HEK293 (cell line): Measurements from ENCODE around the gene MAML1.
"Not testable (repeated sequence)": the region's sequence is repeated elsewhere in the genome, so short reads cannot be mapped to it uniquely, and the experiment has no call there.

Source experiments
- CTCF ChIA-PET: fragments of 350-600 bp; formaldehyde crosslinking; extraction: SDS; loops from one replicate; lab custom pipeline; 2021; ENCODE audit warnings: antibody characterized with exemption; lab: Yijun Ruan, JAX
- POLR2A ChIA-PET: fragments of 300-600 bp; formaldehyde crosslinking; extraction: SDS; loops from one replicate; lab custom pipeline; 2020; ENCODE audit warnings: antibody characterized with exemption, inconsistent platforms; lab: Yijun Ruan, JAX
- H3K27ac ChIP-seq: fragments of 200-500 bp; sonication (Bioruptor generic); 2 replicates; pipeline ENCODE4 v1.5.1; 2014; ENCODE audit warnings: low read depth, low read length, control low read depth, inconsistent platforms; ENCODE audit errors: extremely low read depth
- H3K36me3 ChIP-seq, 2 experiments: fragments of 200-500 bp in 1 of 2; sonication (Bioruptor generic) in 1 of 2; 1 replicate in 1 of 2; 2 replicates in 1 of 2; pipeline ENCODE4 v1.5.1; 2014 to 2017; ENCODE audit warnings: inconsistent platforms in 2 of 2, low read length in 2 of 2; ENCODE audit not compliant: control insufficient read depth in 2 of 2, insufficient read depth in 1 of 2
- H3K4me1 ChIP-seq: fragments of 200-500 bp; sonication (Bioruptor generic); 2 replicates; pipeline ENCODE4 v1.5.1; 2014; ENCODE audit warnings: mild to moderate bottlenecking, low read length, inconsistent platforms; ENCODE audit not compliant: control insufficient read depth, insufficient read depth
- H3K4me3 ChIP-seq: 2 replicates; pipeline ENCODE4 v1.5.1; 2011; ENCODE audit warnings: low read depth, mild to moderate bottlenecking, control low read depth, low read length, moderate library complexity
- H3K9me3 ChIP-seq: fragments of 200-500 bp; sonication (Bioruptor generic); 2 replicates; pipeline ENCODE4 v1.5.1; 2014; ENCODE audit warnings: low read depth, low read length, inconsistent platforms; ENCODE audit not compliant: control insufficient read depth, insufficient read depth
- GLIS1 ChIP-seq: fragments of 450-650 bp; formaldehyde crosslinking; IDR thresholded peaks from 2 replicates; pipeline ENCODE4 v1.5.1; 2016; ENCODE audit warnings: missing biosample characterization, missing genetic modification characterization
- OSR2 ChIP-seq: fragments of 450-650 bp; formaldehyde crosslinking; IDR thresholded peaks from 2 replicates; pipeline ENCODE4 v1.5.1; 2016; ENCODE audit warnings: missing biosample characterization, missing genetic modification characterization
- SALL2 ChIP-seq: fragments of 450-650 bp; formaldehyde crosslinking; IDR thresholded peaks from 2 replicates; pipeline ENCODE4 v1.5.0; 2017; ENCODE audit warnings: missing biosample characterization, mild to moderate bottlenecking, missing genetic modification characterization, borderline replicate concordance
- ZIC2 ChIP-seq: fragments of 450-650 bp; formaldehyde crosslinking; IDR thresholded peaks from 2 replicates; pipeline ENCODE4 v1.5.1; 2016; ENCODE audit warnings: missing biosample characterization, missing genetic modification characterization
- ZNF214 ChIP-seq: fragments of 450-650 bp; formaldehyde crosslinking; IDR thresholded peaks from 2 replicates; pipeline ENCODE4 v1.5.1; 2017; ENCODE audit warnings: missing biosample characterization, mild to moderate bottlenecking, missing genetic modification characterization, borderline replicate concordance
- ZNF426 ChIP-seq: fragments of 450-650 bp; formaldehyde crosslinking; IDR thresholded peaks from 2 replicates; pipeline ENCODE4 v1.5.1; 2017; ENCODE audit warnings: missing biosample characterization, missing genetic modification characterization, mild to moderate bottlenecking, inconsistent platforms, moderate library complexity
- TF ChIP-seq, protein P1 (sequence below): fragments of 450-650 bp; formaldehyde crosslinking; optimal IDR thresholded peaks from 2 replicates; pipeline ENCODE3; 2016; ENCODE audit warnings: missing biosample characterization, mild to moderate bottlenecking, missing genetic modification characterization

The MAML1 gene

DNA sequence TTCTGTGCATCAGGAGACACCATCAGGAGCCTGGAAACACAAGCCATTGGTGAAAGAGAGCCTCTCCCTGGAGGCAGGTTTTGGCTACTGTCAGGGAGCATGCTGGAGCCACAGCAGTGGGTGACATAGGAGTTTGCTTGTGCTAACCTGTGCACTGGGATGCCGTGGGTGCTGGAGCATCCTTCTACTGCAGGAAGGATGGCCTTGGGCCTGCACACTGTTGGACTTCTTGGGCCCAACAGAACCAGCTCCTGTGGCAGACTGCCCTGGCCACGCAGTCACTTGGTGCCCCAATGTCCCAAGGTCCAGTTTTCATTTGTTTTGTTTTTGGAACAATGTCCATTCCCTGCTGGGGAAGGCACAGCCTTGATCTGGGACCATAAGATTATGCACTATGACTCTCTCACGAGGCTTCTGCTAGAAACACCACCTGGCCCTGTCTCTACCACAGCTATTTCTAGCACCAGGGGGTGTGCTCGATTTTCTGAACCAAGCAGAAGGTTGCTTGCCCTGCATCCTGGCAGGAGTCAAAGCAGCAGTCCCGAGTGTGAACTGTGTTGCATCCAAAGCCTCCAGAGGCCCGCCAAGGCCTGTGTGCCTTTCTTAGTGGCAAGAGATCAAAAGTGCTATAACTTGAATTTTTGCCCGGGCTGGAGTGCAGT is 55.7 kb downstream of the MAML1 start:
- Histone ChIP-seq H3K27ac (no peak overlapping the region), H3K9me3 (no peaks in the 10 kb centered on the region), H3K36me3 (no peaks in the 10 kb centered on the region), H3K4me1 (no peaks in the 10 kb centered on the region), H3K4me3 (no peak overlapping the region)
- TF ChIP-seq OSR2 (tag by site-specific recombination) (peak; percentile 43), ZNF214 (tag by site-specific recombination) (no peak)
- POLR2A ChIA-PET, result interaction anchor here (1.6 kb wide), 1 partner anchor 25 kb away, joined by 4 read pairs; no protein-coding TSS in a partner anchor
- CTCF ChIA-PET, result interaction anchor here (0.7 kb wide), 1 partner anchor 1501 kb away, joined by 6 read pairs; no protein-coding TSS in a partner anchor

DNA sequence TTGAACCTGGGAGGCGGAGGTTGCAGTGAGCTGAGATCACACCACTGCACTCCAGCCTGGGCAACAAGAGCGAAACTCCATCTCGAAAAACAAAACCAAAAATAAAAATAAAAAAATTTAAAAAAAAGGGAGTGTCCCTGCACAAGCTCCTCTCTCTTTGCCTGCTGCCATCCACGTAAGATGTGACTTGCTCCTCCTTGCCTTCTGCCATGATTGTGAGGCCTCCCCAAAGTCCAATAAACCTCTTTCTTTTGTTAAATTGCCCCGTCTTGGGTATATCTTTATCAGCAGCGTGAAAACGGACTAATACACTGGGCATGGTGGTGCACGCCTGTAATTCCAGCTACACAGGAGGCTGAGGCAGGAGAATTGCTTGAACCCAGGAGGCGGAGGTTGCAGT is 56.7 kb downstream of the MAML1 start:
- H3K9me3 ChIP-seq, H3K36me3 ChIP-seq, POLR2A ChIA-PET, CTCF ChIA-PET, H3K4me1 ChIP-seq, H3K27ac ChIP-seq, H3K4me3 ChIP-seq: not testable (repeated sequence)

GRCh38 chr5:179791881-179792611 is 59.4 kb downstream of the MAML1 start:
- no peak overlapping the region for H3K4me3 ChIP-seq
- POLR2A ChIA-PET, result interaction anchor here (0.6 to 1.1 kb wide), 3 partner anchors 25 to 168 kb away, joined by 3 to 4 read pairs (median 3); partner anchors contain the start of genes HNRNPH1 and MAML1
- TF ChIP-seq SALL2 (tag by site-specific recombination), result no peak
- TF ChIP-seq, protein P1, sequence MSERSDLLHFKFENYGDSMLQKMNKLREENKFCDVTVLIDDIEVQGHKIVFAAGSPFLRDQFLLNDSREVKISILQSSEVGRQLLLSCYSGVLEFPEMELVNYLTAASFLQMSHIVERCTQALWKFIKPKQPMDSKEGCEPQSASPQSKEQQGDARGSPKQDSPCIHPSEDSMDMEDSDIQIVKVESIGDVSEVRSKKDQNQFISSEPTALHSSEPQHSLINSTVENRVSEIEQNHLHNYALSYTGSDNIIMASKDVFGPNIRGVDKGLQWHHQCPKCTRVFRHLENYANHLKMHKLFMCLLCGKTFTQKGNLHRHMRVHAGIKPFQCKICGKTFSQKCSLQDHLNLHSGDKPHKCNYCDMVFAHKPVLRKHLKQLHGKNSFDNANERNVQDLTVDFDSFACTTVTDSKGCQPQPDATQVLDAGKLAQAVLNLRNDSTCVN (tag by site-specific recombination), result no peak
- TF ChIP-seq ZIC2 (tag by site-specific recombination), result peak; percentile 43; the same call in 1 of the 2 replicates
- peaks cover 0 to 4% of the 10 kb centered on the region in 2 experiments; a peak in 1 of 3 replicates for H3K36me3 ChIP-seq
- H3K4me1 ChIP-seq, result no peaks in the 10 kb centered on the region
- no peaks in the 10 kb centered on the region for H3K9me3 ChIP-seq
- H3K27ac ChIP-seq, result no peak overlapping the region
- CTCF ChIA-PET, result no interaction called here

- H3K27ac ChIP-seq, result no peak overlapping the region
- POLR2A ChIA-PET, result interaction anchor here (0.6 to 1.1 kb wide), 2 partner anchors 26 to 169 kb away, joined by 3 to 4 read pairs; partner anchors contain the start of gene HNRNPH1
- H3K4me3 ChIP-seq, result no peak overlapping the region
- TF ChIP-seq GLIS1 (tag by site-specific recombination) (peak; percentile 34; the same call in 1 of the 2 replicates), ZNF426 (tag by site-specific recombination) (no peak)
- TF ChIP-seq, all 188 proteins: peak for 1
- CTCF ChIA-PET, result interaction anchor here (2.1 kb wide), 1 partner anchor 29 kb away, joined by 14 read pairs; no protein-coding TSS in a partner anchor
- Histone ChIP-seq H3K36me3 (peaks cover 0 to 12% of the 10 kb centered on the region in 2 experiments; a peak in 1 of 3 replicates), H3K9me3 (no peaks in the 10 kb centered on the region), H3K4me1 (no peaks in the 10 kb centered on the region)
Measured at GRCh38 chr5:179792612-179793467, 60.2 kb downstream of the MAML1 start.
